Loucy (cell line): ENCODE measurements around the gene PLAAT5.

ENCODE experiments used
- H2AFZ ChIP-seq: fragments of 200-600 bp; sonication (generic); 2 replicates; pipeline ENCODE4 v1.6.0; 2016; ENCODE audit warnings: antibody characterized with exemption, mild to moderate bottlenecking, low read length, moderate library complexity
- H3F3A ChIP-seq: fragments of 200-600 bp; 2 replicates; pipeline ENCODE4 v1.6.0; 2016; ENCODE audit warnings: antibody characterized with exemption, low read depth, mild to moderate bottlenecking
- H3K27me3 ChIP-seq: fragments of 200-600 bp; sonication (generic); 2 replicates; pipeline ENCODE4 v1.6.1; 2014; ENCODE audit warnings: low read length, mild to moderate bottlenecking; ENCODE audit not compliant: insufficient read depth, poor library complexity, severe bottlenecking
- H3K36me3 ChIP-seq: fragments of 200-600 bp; sonication (generic); 2 replicates; pipeline ENCODE4 v1.6.1; 2016; ENCODE audit warnings: low read length; ENCODE audit not compliant: insufficient read depth
- H3K4me1 ChIP-seq: fragments of 200-600 bp; sonication (generic); 2 replicates; pipeline ENCODE4 v1.5.1; 2014; ENCODE audit warnings: low read length, mild to moderate bottlenecking; ENCODE audit not compliant: insufficient read depth, poor library complexity, severe bottlenecking
- H3K4me2 ChIP-seq: fragments of 200-600 bp; sonication (generic); 2 replicates; pipeline ENCODE4 v1.6.0; 2014; ENCODE audit warnings: antibody characterized with exemption, low read length, low read depth, mild to moderate bottlenecking; ENCODE audit not compliant: poor library complexity, severe bottlenecking
- H3K4me3 ChIP-seq: fragments of 200-600 bp; sonication (generic); 2 replicates; pipeline ENCODE4 v1.5.1; 2014; ENCODE audit warnings: low read length, mild to moderate bottlenecking, mixed read lengths; ENCODE audit not compliant: poor library complexity, severe bottlenecking
- H3K79me2 ChIP-seq: fragments of 200-600 bp; sonication (generic); 2 replicates; pipeline ENCODE4 v1.6.1; 2014; ENCODE audit warnings: low read length; ENCODE audit not compliant: insufficient read depth
- H3K9ac ChIP-seq: fragments of 200-600 bp; sonication (generic); 2 replicates; pipeline ENCODE4 v1.6.0; 2014; ENCODE audit warnings: mild to moderate bottlenecking, low read depth, low read length, moderate library complexity; ENCODE audit not compliant: poor library complexity, severe bottlenecking
- H3K9me2 ChIP-seq: fragments of 200-600 bp; sonication (generic); replicated peaks from 2 replicates; pipeline ENCODE4 v1.6.1; 2016; ENCODE audit warnings: low read depth, low read length, mixed read lengths
- H3K9me3 ChIP-seq: fragments of 200-600 bp; sonication (generic); 2 replicates; pipeline ENCODE4 v1.6.1; 2014; ENCODE audit warnings: mild to moderate bottlenecking, antibody characterized with exemption, low read length, low read depth; ENCODE audit not compliant: insufficient read depth
- H4K20me1 ChIP-seq: fragments of 200-600 bp; sonication (generic); 2 replicates; pipeline ENCODE4 v1.6.0; 2014; ENCODE audit warnings: antibody characterized with exemption, low read length, mild to moderate bottlenecking; ENCODE audit not compliant: insufficient read depth, poor library complexity, severe bottlenecking
- CTCF ChIP-seq: fragments of 200-600 bp; sonication (generic); conservative IDR thresholded peaks from 2 replicates; pipeline ENCODE4 v1.5.1; 2014; ENCODE audit warnings: mild to moderate bottlenecking, antibody characterized with exemption, low read length
- EZH2phosphoT487 ChIP-seq: fragments of 200-600 bp; IDR thresholded peaks from 2 replicates; pipeline ENCODE4 v1.6.1; 2018; ENCODE audit warnings: antibody characterized with exemption, mild to moderate bottlenecking, moderate library complexity, borderline replicate concordance

The PLAAT5 gene

GRCh38 chr11:63535734-63536133 lies 44.8 kb upstream of the PLAAT5 start:
- H3K4me2 ChIP-seq: peak overlapping the region; percentile 77
- peaks cover 72% of the 10 kb centered on the region for H3K4me1 ChIP-seq

GRCh38 chr11:63534895-63535461 lies 44.0 kb upstream of the PLAAT5 start:
- H2AFZ ChIP-seq: no peak overlapping the region
- H3K36me3 ChIP-seq: no peaks in the 10 kb centered on the region
- no peaks in the 10 kb centered on the region for H3K9me2 ChIP-seq
- H3K79me2 ChIP-seq: no peaks in the 10 kb centered on the region
- H4K20me1 ChIP-seq: no peaks in the 10 kb centered on the region
- no peaks in the 10 kb centered on the region for H3K9me3 ChIP-seq
- no peaks in the 10 kb centered on the region for H3F3A ChIP-seq
- peaks cover 74% of the 10 kb centered on the region for H3K4me1 ChIP-seq
- TF ChIP-seq CTCF (no peak), EZH2phosphoT487 (no peak)
- peak overlapping the region; percentile 64 for H3K9ac ChIP-seq
- peak overlapping the region; percentile 77 for H3K4me2 ChIP-seq
- H3K4me3 ChIP-seq: no peak overlapping the region
- no peaks in the 10 kb centered on the region for H3K27me3 ChIP-seq

More at GRCh38 chr11:63535734-63536133, 44.8 kb upstream of the PLAAT5 start:
- peak overlapping the region; percentile 67 for H3K4me3 ChIP-seq
- no peaks in the 10 kb centered on the region for H3K9me3 ChIP-seq
- no peaks in the 10 kb centered on the region for H3K79me2 ChIP-seq
- no peaks in the 10 kb centered on the region for H3K27me3 ChIP-seq
- H4K20me1 ChIP-seq: no peaks in the 10 kb centered on the region
- H3K36me3 ChIP-seq: no peaks in the 10 kb centered on the region
- peak overlapping the region; percentile 64 for H3K9ac ChIP-seq
- H3K9me2 ChIP-seq: no peaks in the 10 kb centered on the region
- no peaks in the 10 kb centered on the region for H3F3A ChIP-seq
- H2AFZ ChIP-seq: 0 out of 2 replicates have a peak overlapping the region, but pooled peaks have one; percentile 29
- TF ChIP-seq EZH2phosphoT487 (no peak), CTCF (no peak)

GRCh38 chr11:63534076-63534475 lies 43.1 kb upstream of the PLAAT5 start:
- Histone ChIP-seq H3K4me1 (peaks cover 82% of the 10 kb centered on the region), H3K9me3 (no peaks in the 10 kb centered on the region), H3K9me2 (no peaks in the 10 kb centered on the region), H3K4me3 (no peak overlapping the region), H2AFZ (no peak overlapping the region), H3K27me3 (no peaks in the 10 kb centered on the region), H3K79me2 (no peaks in the 10 kb centered on the region), H3F3A (no peaks in the 10 kb centered on the region), H3K4me2 (peak overlapping the region; percentile 14), H3K36me3 (no peaks in the 10 kb centered on the region), H3K9ac (no peak overlapping the region), H4K20me1 (no peaks in the 10 kb centered on the region)
- TF ChIP-seq CTCF (no peak), EZH2phosphoT487 (no peak)
